ENCODE results near the gene CD180.
A peak's percentile ranks its signal among the peaks of the same experiment; 100 is the strongest.

CD180 gene

DNA sequence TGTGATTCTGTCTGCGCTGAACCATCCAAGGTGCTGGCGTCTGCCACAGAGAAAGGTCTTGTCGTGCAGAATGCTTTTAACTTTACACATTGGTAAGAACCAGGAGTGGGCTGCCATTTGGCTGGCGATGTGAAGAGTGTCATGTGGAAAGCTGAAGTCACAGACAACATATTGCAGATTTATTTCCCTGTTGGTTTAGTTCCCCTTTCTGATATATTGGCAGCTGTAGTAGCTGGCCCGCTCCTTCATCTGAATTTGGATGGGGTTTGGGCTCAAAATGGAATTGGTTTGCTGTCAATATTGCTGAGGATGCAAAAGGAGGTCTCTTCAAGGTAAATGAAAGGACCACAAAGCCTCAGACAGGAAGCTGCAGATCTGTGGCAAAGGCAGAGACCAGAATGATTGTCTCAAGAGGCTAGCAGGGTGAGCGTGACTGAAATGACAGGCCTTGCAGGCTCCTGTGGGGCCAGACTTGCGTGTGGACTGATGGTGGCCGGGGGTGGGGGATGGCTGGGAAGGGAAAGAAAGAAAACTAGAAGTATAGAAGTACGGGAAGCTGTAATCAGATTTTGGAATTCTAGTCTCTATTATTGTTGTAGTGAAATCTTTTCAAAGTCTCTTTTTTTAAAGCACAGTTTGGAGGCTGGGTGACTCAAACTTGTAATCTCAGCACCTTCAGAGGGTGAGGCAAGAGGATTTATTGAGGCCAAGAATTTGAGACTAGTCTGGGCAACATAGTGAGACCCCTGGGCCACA, 25.1 kb upstream of the CD180 start:
- peaks cover 21% of the 10 kb centered on the region for H3K4me1 ChIP-seq (ENCODE audit: low read length)
- peak overlapping the region; percentile 32; the same call in 1 of the 2 replicates for H3K27ac ChIP-seq (ENCODE audit: low read length)
- H3K27me3 ChIP-seq (replicated peaks; ENCODE audit: insufficient read depth, low read length): no peaks in the 10 kb centered on the region
- TF ChIP-seq, protein P1, sequence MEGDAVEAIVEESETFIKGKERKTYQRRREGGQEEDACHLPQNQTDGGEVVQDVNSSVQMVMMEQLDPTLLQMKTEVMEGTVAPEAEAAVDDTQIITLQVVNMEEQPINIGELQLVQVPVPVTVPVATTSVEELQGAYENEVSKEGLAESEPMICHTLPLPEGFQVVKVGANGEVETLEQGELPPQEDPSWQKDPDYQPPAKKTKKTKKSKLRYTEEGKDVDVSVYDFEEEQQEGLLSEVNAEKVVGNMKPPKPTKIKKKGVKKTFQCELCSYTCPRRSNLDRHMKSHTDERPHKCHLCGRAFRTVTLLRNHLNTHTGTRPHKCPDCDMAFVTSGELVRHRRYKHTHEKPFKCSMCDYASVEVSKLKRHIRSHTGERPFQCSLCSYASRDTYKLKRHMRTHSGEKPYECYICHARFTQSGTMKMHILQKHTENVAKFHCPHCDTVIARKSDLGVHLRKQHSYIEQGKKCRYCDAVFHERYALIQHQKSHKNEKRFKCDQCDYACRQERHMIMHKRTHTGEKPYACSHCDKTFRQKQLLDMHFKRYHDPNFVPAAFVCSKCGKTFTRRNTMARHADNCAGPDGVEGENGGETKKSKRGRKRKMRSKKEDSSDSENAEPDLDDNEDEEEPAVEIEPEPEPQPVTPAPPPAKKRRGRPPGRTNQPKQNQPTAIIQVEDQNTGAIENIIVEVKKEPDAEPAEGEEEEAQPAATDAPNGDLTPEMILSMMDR (IDR thresholded peaks at IDR 0.05; ENCODE audit: low read length): no peak
- TF ChIP-seq EZH2phosphoT487 (IDR thresholded peaks at IDR 0.05; ENCODE audit: low read length) (no peak), EZH2 (optimal IDR thresholded peaks at IDR 0.05; ENCODE audit: low read depth, low read length) (no peak)
- no peaks in the 10 kb centered on the region for H4K20me1 ChIP-seq (ENCODE audit: insufficient read depth, low read length)
- no peaks in the 10 kb centered on the region for H3K79me2 ChIP-seq (ENCODE audit: low read length)
- no peaks in the 10 kb centered on the region for H3K9me3 ChIP-seq (replicated peaks; ENCODE audit: insufficient read depth, low read length)
- no peak overlapping the region for H3K4me3 ChIP-seq (ENCODE audit: low read length)
- H3K9ac ChIP-seq (ENCODE audit: low read length): no peak overlapping the region
- peak overlapping the region; percentile 27; the same call in 1 of the 2 replicates for H3K4me2 ChIP-seq (ENCODE audit: low read depth, low read length)
- peak; percentile 86 for DNase-seq
- peak overlapping the region; percentile 50; the same call in 1 of the 2 replicates for H2AFZ ChIP-seq (ENCODE audit: low read length)
- H3K9me2 ChIP-seq (replicated peaks; ENCODE audit: insufficient read depth, low read length): no peaks in the 10 kb centered on the region
- peaks cover 15% of the 10 kb centered on the region for H3F3A ChIP-seq (ENCODE audit: insufficient read depth, low read length)
- no peaks in the 10 kb centered on the region for H3K36me3 ChIP-seq (replicated peaks; ENCODE audit: insufficient read depth, low read length)

DNA sequence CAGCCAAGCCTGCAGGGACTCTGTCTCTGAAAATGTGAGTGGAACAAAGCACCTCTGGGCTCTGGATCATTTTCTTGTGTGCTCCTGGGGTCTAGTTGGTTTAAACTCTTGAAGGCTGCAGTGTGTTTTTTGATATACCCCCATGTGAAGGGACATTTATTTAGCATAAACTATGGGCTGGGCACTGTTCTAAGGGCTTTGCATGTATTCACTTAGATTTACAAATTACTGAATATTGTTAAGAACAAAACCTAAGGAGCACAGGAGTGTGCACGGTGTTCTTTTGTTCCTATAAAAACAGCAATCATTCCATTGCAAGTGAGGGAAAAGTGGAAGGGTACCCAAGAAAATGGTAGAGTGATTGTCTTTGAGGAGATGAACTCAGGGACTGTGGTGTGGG, 20.0 kb upstream of the CD180 start:
- Histone ChIP-seq H3K4me3 (ENCODE audit: low read length) (peak overlapping the region; percentile 41; the same call in 1 of the 2 replicates), H3K9me2 (replicated peaks; ENCODE audit: insufficient read depth, low read length) (no peaks in the 10 kb centered on the region), H3K9me3 (replicated peaks; ENCODE audit: insufficient read depth, low read length) (no peaks in the 10 kb centered on the region), H3F3A (ENCODE audit: insufficient read depth, low read length) (peaks cover 19% of the 10 kb centered on the region), H3K27ac (ENCODE audit: low read length) (peak overlapping the region; percentile 85), H3K4me2 (ENCODE audit: low read depth, low read length) (peak overlapping the region; percentile 84), H3K79me2 (ENCODE audit: low read length) (no peaks in the 10 kb centered on the region), H3K36me3 (replicated peaks; ENCODE audit: insufficient read depth, low read length) (no peaks in the 10 kb centered on the region), H3K27me3 (replicated peaks; ENCODE audit: insufficient read depth, low read length) (no peaks in the 10 kb centered on the region), H4K20me1 (ENCODE audit: insufficient read depth, low read length) (no peaks in the 10 kb centered on the region), H3K9ac (ENCODE audit: low read length) (peak overlapping the region; percentile 46; the same call in 1 of the 2 replicates), H2AFZ (ENCODE audit: low read length) (peak overlapping the region; percentile 75), H3K4me1 (ENCODE audit: low read length) (peaks cover 26% of the 10 kb centered on the region)
- no peak for DNase-seq
- TF ChIP-seq, protein P1 (IDR thresholded peaks at IDR 0.05; ENCODE audit: low read length): no peak
- no peak for TF ChIP-seq EZH2phosphoT487 (IDR thresholded peaks at IDR 0.05; ENCODE audit: low read length)
- no peak for TF ChIP-seq EZH2 (optimal IDR thresholded peaks at IDR 0.05; ENCODE audit: low read depth, low read length)

DNA sequence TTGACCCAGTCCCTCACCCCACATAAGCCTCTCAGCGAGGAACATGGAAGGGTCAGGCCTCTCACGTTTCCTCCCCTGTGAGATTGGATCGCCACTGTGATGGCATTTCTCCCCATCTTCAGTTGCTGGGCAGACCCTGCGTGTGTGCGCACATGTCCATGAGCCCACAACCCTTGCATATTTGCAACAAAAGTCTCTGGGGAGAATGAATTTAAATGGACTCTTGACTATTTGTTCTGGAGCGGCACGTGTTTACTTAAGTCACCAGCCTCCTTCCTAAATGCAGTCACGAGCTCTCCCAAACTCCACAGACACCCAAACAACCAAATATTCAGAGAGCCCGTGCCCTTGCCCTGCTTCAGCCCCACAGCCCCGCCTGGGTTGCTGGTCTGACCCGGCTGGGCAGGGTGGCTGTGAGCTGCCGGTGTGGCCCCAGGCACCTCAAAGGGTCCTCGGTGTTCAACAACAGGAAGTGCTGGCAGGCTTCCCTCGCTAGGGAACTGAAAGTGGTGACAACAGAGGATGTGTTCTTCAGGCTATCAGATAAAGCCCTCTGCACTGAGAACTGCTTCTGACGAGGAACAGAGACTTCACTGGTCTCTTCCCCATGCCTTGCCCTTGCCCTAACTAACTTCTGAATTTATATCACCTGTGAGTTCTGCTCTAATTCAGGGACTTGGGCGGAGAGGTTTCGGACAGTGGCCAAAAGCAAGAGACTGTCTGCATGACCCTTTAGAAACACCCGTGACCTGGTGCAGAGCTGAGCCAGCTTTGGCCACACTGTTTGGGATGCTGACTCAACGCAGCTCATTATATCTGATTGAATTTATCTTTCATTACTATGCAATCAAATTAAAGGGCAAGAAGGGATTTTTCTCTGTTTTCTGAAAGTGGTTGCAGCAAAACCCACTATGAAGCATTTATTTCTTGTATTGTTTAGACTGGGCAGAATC, 19.2 kb upstream of the CD180 start:
- no peaks in the 10 kb centered on the region for H3K9me3 ChIP-seq (replicated peaks; ENCODE audit: insufficient read depth, low read length)
- peak; percentile 91 for DNase-seq
- H3K9ac ChIP-seq (ENCODE audit: low read length): peak overlapping the region; percentile 46
- no peaks in the 10 kb centered on the region for H3K36me3 ChIP-seq (replicated peaks; ENCODE audit: insufficient read depth, low read length)
- TF ChIP-seq, protein P1 (IDR thresholded peaks at IDR 0.05; ENCODE audit: low read length): no peak
- TF ChIP-seq EZH2phosphoT487 (IDR thresholded peaks at IDR 0.05; ENCODE audit: low read length): no peak
- no peak for TF ChIP-seq EZH2 (optimal IDR thresholded peaks at IDR 0.05; ENCODE audit: low read depth, low read length)
- no peaks in the 10 kb centered on the region for H4K20me1 ChIP-seq (ENCODE audit: insufficient read depth, low read length)
- H3K27ac ChIP-seq (ENCODE audit: low read length): peak overlapping the region; percentile 85
- peak overlapping the region; percentile 75 for H2AFZ ChIP-seq (ENCODE audit: low read length)
- H3F3A ChIP-seq (ENCODE audit: insufficient read depth, low read length): peaks cover 17% of the 10 kb centered on the region
- no peaks in the 10 kb centered on the region for H3K9me2 ChIP-seq (replicated peaks; ENCODE audit: insufficient read depth, low read length)
- H3K79me2 ChIP-seq (ENCODE audit: low read length): no peaks in the 10 kb centered on the region
- H3K27me3 ChIP-seq (replicated peaks; ENCODE audit: insufficient read depth, low read length): no peaks in the 10 kb centered on the region
- H3K4me3 ChIP-seq (ENCODE audit: low read length): peak overlapping the region; percentile 41
- H3K4me1 ChIP-seq (ENCODE audit: low read length): peaks cover 22% of the 10 kb centered on the region
- H3K4me2 ChIP-seq (ENCODE audit: low read depth, low read length): peak overlapping the region; percentile 84

Measured in MM.1S (cell line).